Glomerular endothelial cell (primary cell): Measurements from ENCODE around the gene ENO4. TPM values are rescaled to one million over a fixed set of nuclear protein-coding genes. Genes with fewer than 3 reads are reported as not detected.

Source experiments
- DNase-seq: peaks from one replicate; pipeline ENCODE4 v3.0.0-alpha.2; 2011; ENCODE audit warnings: low read depth, low spot score; ENCODE audit errors: extremely low read depth
- total RNA-seq: library from RNA; depleted of rRNA; stranded (reverse); fragments of >200 nt; gene quantifications from 2 replicates; pipeline ENCODE4 v1.2.3, GENCODE V29; 2015

The ENO4 gene
- total RNA-seq, 1 donor from 2014 or later = not detected

- no peak for DNase-seq
Observed at GRCh38 chr10:116910910-116911309, 61.6 kb downstream of the ENO4 start.

GRCh38 chr10:116912162-116912561 lies 62.9 kb downstream of the ENO4 start:
- DNase-seq = no peak

GRCh38 chr10:116913695-116914094 lies 64.4 kb downstream of the ENO4 start:
- no peak for DNase-seq

GRCh38 chr10:116915340-116915739 lies 66.0 kb downstream of the ENO4 start:
- no peak for DNase-seq

GRCh38 chr10:116917481-116917880 lies 68.2 kb downstream of the ENO4 start:
- DNase-seq = no peak

DNA sequence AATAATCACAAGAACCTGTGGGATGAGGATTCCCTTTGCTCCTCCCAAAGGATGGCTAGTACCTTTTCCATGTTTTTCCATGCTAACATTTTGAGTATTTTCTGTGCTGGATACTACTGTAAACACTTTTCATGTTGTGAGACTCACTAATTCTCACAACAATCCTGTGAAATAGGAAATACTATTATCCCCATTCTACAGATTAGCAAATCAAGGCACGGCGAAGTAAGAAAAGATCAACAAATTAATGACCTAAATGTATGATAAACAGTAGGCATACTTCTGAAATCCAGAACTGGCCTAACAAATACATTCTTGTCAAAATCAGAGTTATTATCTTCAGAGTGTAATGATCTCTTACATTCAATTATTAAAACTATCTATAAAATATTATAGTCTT lies 69.3 kb downstream of the ENO4 start:
- DNase-seq = no peak

GRCh38 chr10:116919164-116919563 lies 69.9 kb downstream of the ENO4 start:
- DNase-seq = no peak

DNA sequence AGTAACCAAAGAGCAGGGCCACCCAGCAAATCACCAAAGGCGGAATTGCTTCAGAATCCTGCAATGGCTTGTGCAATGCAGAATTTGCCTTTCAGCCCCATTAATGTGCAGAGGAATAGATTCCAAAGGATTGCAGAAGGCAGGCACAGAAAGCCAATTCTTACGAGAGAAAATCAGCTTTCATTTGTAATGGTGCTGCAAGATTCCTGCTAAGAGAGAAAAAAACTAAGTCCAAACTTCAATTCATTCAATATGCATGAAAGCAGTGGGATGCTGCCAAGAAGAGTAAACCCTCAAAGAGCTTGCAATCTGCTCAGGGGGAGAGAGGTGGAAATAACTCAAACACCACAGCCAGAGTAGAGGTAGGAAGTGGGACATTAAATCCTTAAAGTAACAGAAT lies 70.4 kb downstream of the ENO4 start:
- no peak for DNase-seq

DNA sequence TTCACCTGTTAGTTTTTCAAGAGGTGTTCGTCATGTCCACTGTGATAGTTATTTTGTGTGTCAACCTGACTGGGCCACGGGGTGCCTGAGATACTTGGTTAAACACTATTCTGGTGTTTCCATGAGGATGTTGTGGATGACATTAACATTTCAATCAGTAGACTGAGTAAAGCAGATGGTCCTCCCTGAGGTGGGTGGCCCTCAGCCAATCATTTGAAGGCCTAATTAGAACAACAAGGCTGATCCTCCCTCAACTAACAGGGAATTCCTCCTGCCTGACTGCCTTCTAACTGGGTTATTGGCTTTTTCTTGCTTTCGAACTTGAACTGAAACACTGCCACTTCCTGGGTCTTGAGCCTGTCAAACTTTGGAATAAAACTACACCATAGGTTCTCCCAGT lies 75.8 kb downstream of the ENO4 start:
- DNase-seq = no peak

DNA sequence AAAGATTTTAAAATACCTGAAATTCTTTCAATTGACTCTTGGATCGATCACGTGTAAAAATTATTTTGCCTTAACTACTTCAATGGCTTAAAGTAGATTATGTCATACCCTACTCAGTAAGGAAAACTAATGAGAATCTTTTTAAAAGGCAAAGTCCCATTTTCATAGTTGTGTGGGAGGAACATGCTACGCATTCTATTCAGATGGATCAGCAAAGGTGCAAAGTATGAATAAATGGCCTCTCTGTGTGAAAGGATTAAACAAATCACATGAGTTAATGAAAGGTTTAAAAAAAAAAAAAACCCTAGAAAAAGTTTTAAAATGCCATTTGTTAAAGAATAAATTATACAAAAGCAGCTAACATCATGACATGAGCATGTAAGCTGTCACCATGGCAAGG lies 77.1 kb downstream of the ENO4 start:
- DNase-seq = no peak

DNA sequence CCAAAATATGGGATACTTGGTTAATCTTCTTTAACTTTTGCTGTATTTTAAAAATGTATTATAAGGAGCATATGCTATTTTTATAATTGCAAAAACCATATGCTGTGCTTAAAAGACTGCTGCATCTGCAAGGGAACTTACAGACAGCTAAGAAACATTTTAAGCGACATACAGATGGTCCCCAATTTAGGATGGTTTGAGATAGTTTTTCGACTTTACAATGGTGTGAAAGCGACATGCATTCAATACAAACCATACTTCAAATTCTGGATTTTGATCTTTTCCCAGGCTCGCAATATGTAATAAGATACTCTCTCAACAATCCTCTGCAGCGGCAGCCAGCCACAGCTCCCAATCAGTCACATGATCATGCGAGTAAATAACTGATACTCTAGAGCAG lies 82.5 kb downstream of the ENO4 start:
- DNase-seq = no peak

Other genes starting within 250 kb of the ENO4 start
- not detected in 2 replicates for gene PNLIPRP2, start 228.5 kb upstream of the ENO4 start, total RNA-seq
- gene HSPA12A, start 106.9 kb upstream of the ENO4 start, total RNA-seq = 0.76 and 3.0 TPM in 2 replicates
- 10.2 and 16.8 TPM in 2 replicates for gene SHTN1, start 155.7 kb downstream of the ENO4 start, total RNA-seq